ENCODE data around the gene ELF3. TPM values are rescaled to one million over a fixed set of nuclear protein-coding genes. Genes with fewer than 3 reads are reported as not detected.

Gene ELF3
- total and polyA plus RNA-seq, 2 of the 8 experiments (the other 6 are each of a cell fraction or from before 2014, with no cell fraction given), result 17.3 to 25.0 TPM

- FAIRE-seq (no peak), DNase-seq (ENCODE audit: low read depth in 1 of 2, low spot score in 2 of 2) (no peak)
- 78% methylated on average over 2 of the region's 2 CpGs; no CpG with 5 or more reads in 1 of the 2 experiments for WGBS, 2 experiments (ENCODE audit: extremely low coverage in 1 of 2, insufficient coverage in 1 of 2, insufficient read length in 1 of 2, insufficient replicate concordance in 2 of 2, low coverage in 1 of 2, low lambda C conversion rate in 2 of 2, missing lambda C conversion rate in 1 of 2)
- Histone ChIP-seq H3K79me2 (ENCODE audit: control insufficient read depth in 1 of 2, insufficient read depth in 2 of 2, low read length in 2 of 2) (no peaks in the 10 kb centered on the region), H2AK5ac (ENCODE audit: low read depth, low read length) (no peak overlapping the region), H3K79me1 (ENCODE audit: low read depth, low read length) (no peaks in the 10 kb centered on the region), H3K27ac (ENCODE audit: low read depth, low read length) (no peak overlapping the region), H2BK20ac (ENCODE audit: low read length) (no peak overlapping the region), H4K91ac (replicated peaks; ENCODE audit: insufficient read length, low read length) (no peak overlapping the region), H2BK15ac (ENCODE audit: low read length) (no peak overlapping the region), H4K20me1 (replicated peaks in 1 of 2; ENCODE audit: control insufficient read depth in 1 of 2, insufficient read depth in 2 of 2, low read length in 2 of 2) (no peaks in the 10 kb centered on the region), H3K4ac (replicated peaks; ENCODE audit: insufficient read length, low read depth, low read length) (no peak overlapping the region), H3K9ac (replicated peaks in 1 of 4; ENCODE audit: extremely low read depth in 1 of 4, low read depth in 3 of 4, low read length in 3 of 4) (no peak overlapping the region), H3K36me3 (ENCODE audit: control insufficient read depth in 2 of 4, insufficient read depth in 4 of 4, low read length in 3 of 4) (no peaks in the 10 kb centered on the region), H4K8ac (ENCODE audit: extremely low read depth, insufficient read depth, low read length) (no peak overlapping the region), H3K23me2 (ENCODE audit: low read depth, low read length) (no peaks in the 10 kb centered on the region), H3K4me1 (replicated peaks in 1 of 4; ENCODE audit: control insufficient read depth in 3 of 4, insufficient read depth in 4 of 4, low read length in 3 of 4) (no peaks in the 10 kb centered on the region), H2BK120ac (replicated peaks; ENCODE audit: low read depth, low read length) (no peak overlapping the region), H3K18ac (ENCODE audit: extremely low read depth, low read length) (no peak overlapping the region), H3K27me3 (replicated peaks in 1 of 4; ENCODE audit: control insufficient read depth in 3 of 4, extremely low read depth in 1 of 4, insufficient read depth in 3 of 4, low read length in 3 of 4) (no peaks in the 10 kb centered on the region), H3K56ac (replicated peaks; ENCODE audit: insufficient read length, low read depth, low read length) (no peak overlapping the region), H3K4me2 (ENCODE audit: insufficient read depth in 1 of 2, low read depth in 2 of 2, low read length in 2 of 2) (no peak overlapping the region), H2AFZ (ENCODE audit: low read length) (no peak overlapping the region), H2BK12ac (ENCODE audit: low read depth, low read length) (no peak overlapping the region), H4K5ac (ENCODE audit: insufficient read length, low read depth, low read length) (no peak overlapping the region), H3K23ac (ENCODE audit: insufficient read length) (no peak overlapping the region), H3K4me3 (ENCODE audit: extremely low read depth in 1 of 4, insufficient read depth in 2 of 4, low read depth in 3 of 4, low read length in 4 of 4) (no peak overlapping the region), H3K9me3 (ENCODE audit: insufficient read depth in 2 of 2, low read depth in 1 of 2, low read length in 1 of 2) (no peaks in the 10 kb centered on the region), H2BK5ac (ENCODE audit: low read depth, low read length) (no peak overlapping the region), H3K14ac (ENCODE audit: insufficient read length) (no peak overlapping the region)
- TF ChIP-seq HDAC2 (IDR thresholded peaks at IDR 0.05; ENCODE audit: borderline replicate concordance in 1 of 2, low read depth in 2 of 2, low read length in 2 of 2) (no peak), ATF2 (IDR thresholded peaks at IDR 0.05; ENCODE audit: low read length) (no peak)
- CTCF ChIA-PET (ENCODE audit: partially characterized antibody), result interaction anchor here (0.9 kb wide), 1 partner anchor 38 kb away, joined by 3 read pairs; no protein-coding TSS in a partner anchor
- POLR2A ChIA-PET (ENCODE audit: partially characterized antibody), result no interaction called here
These were observed 35.3 kb downstream of the ELF3 start for GRCh38 chr1:202045705-202046104.
